MCF 10A (cell line): ENCODE data around the gene SSH2. TPM values are rescaled to one million over a fixed set of nuclear protein-coding genes. Genes with fewer than 3 reads are reported as not detected.
A peak's percentile ranks its signal among the peaks of the same experiment; 100 is the strongest.

ENCODE experiments used
- BruUV-seq: library from RNA; stranded (reverse); fragments of 400-500 nt; replicated peaks from 2 replicates; lab custom pipeline; 2021; lab: Mats Ljungman, UMichigan
- CTCF ChIA-PET: fragments of 300-600 bp; sonication (Branson Sonifier 250); formaldehyde crosslinking; extraction: SDS; loops from one replicate; lab custom pipeline; 2021; ENCODE audit warnings: antibody characterized with exemption, inconsistent platforms; lab: Yijun Ruan, JAX
- POLR2A ChIA-PET: fragments of 300-600, 350-650 bp; sonication (Branson Sonifier 250); formaldehyde crosslinking; extraction: SDS; loops from one replicate; lab custom pipeline; 2020; ENCODE audit warnings: antibody characterized with exemption, inconsistent platforms; lab: Yijun Ruan, JAX
- DNase-seq: peaks from one replicate; pipeline ENCODE4 v3.0.0-alpha.2; 2018; ENCODE audit not compliant: unreplicated experiment
- H3K27ac Mint-ChIP-seq: one replicate; pipeline ENCODE4 v1.8.0; 2022; ENCODE audit warnings: mild to moderate bottlenecking, low read depth, mixed read lengths; ENCODE audit not compliant: unreplicated experiment
- H3K27me3 Mint-ChIP-seq: one replicate; pipeline ENCODE4 v1.8.0; 2022; ENCODE audit warnings: mixed read lengths; ENCODE audit not compliant: insufficient read depth, unreplicated experiment
- H3K36me3 Mint-ChIP-seq: one replicate; pipeline ENCODE4 v1.8.0; 2022; ENCODE audit warnings: mild to moderate bottlenecking, moderate library complexity, mixed read lengths; ENCODE audit not compliant: insufficient read depth, unreplicated experiment
- H3K4me1 Mint-ChIP-seq: one replicate; pipeline ENCODE4 v1.8.0; 2022; ENCODE audit warnings: mixed read lengths; ENCODE audit not compliant: insufficient read depth, unreplicated experiment
- H3K4me3 Mint-ChIP-seq: one replicate; pipeline ENCODE4 v1.8.0; 2022; ENCODE audit warnings: mild to moderate bottlenecking, moderate library complexity, mixed read lengths; ENCODE audit not compliant: unreplicated experiment
- H3K9me3 Mint-ChIP-seq: one replicate; pipeline ENCODE4 v1.8.0; 2022; ENCODE audit warnings: mixed read lengths; ENCODE audit not compliant: unreplicated experiment
- CTCF ChIP-seq: fragments of 200-600 bp; IDR thresholded peaks from one replicate; pipeline ENCODE4 v1.8.0; 2022; ENCODE audit warnings: antibody characterized with exemption, mild to moderate bottlenecking; ENCODE audit not compliant: unreplicated experiment
- intact Hi-C: fragments of 100-400 bp; cut with micrococcal nuclease; formaldehyde crosslinking; loops from 2 replicates; pipeline ENCODE4 v1.14.1; 2022
- total RNA-seq: library from RNA; stranded (reverse); gene quantifications from 2 replicates; pipeline ENCODE4 v1.2.3, GENCODE V29; 2022

SSH2 gene
- total RNA-seq, 1 experiment from 2014 or later, result 21.9 TPM

- intact Hi-C loops, result no loop called here
- Mint-ChIP-seq H3K4me3 (no peak overlapping the region), H3K27me3 (no peaks in the 10 kb centered on the region), H3K4me1 (peaks cover 16% of the 10 kb centered on the region), H3K36me3 (no peaks in the 10 kb centered on the region), H3K27ac (no peak overlapping the region), H3K9me3 (no peaks in the 10 kb centered on the region)
- no TSS peak for BruUV-seq
- ChIA-PET CTCF (interaction anchor here (0.9 to 1.4 kb wide), 4 partner anchors 12 to 167 kb away, joined by 3 to 7 read pairs (median 4); no protein-coding TSS in a partner anchor), POLR2A (interaction anchor here (1.1 to 1.2 kb wide), 2 partner anchors 119 to 125 kb away, joined by 4 read pairs; no protein-coding TSS in a partner anchor)
- no peak for DNase-seq
- no peak for TF ChIP-seq CTCF
Measured at GRCh38 chr17:29764217-29764616, 165.8 kb downstream of the SSH2 start.

GRCh38 chr17:29763273-29763672 lies 166.8 kb downstream of the SSH2 start:
- peaks cover 16% of the 10 kb centered on the region for H3K4me1 Mint-ChIP-seq
- no peak for DNase-seq
- BruUV-seq, result no TSS peak
- no peaks in the 10 kb centered on the region for H3K9me3 Mint-ChIP-seq
- H3K27ac Mint-ChIP-seq, result peak overlapping the region; percentile 49
- no peak for TF ChIP-seq CTCF
- intact Hi-C loops, result no loop called here
- no peaks in the 10 kb centered on the region for H3K36me3 Mint-ChIP-seq
- CTCF ChIA-PET, result interaction anchor here (1.4 kb wide), 2 partner anchors 143 to 168 kb away, joined by 3 to 4 read pairs; no protein-coding TSS in a partner anchor
- no peaks in the 10 kb centered on the region for H3K27me3 Mint-ChIP-seq
- POLR2A ChIA-PET, result interaction anchor here (1.2 to 2.2 kb wide), 3 partner anchors 13 to 124 kb away, joined by 4 to 9 read pairs (median 5); no protein-coding TSS in a partner anchor
- no peak overlapping the region for H3K4me3 Mint-ChIP-seq

GRCh38 chr17:29761040-29761761 lies 168.8 kb downstream of the SSH2 start:
- H3K9me3 Mint-ChIP-seq, result no peaks in the 10 kb centered on the region
- no peaks in the 10 kb centered on the region for H3K27me3 Mint-ChIP-seq
- peaks cover 8% of the 10 kb centered on the region for H3K36me3 Mint-ChIP-seq
- peaks cover 16% of the 10 kb centered on the region for H3K4me1 Mint-ChIP-seq
- CTCF ChIA-PET, result interaction anchor here (0.6 to 2.4 kb wide), 8 partner anchors 14 to 169 kb away, joined by 3 to 9 read pairs (median 4); no protein-coding TSS in a partner anchor
- POLR2A ChIA-PET, result interaction anchor here (0.6 to 2.4 kb wide), 21 partner anchors 10 to 173 kb away, joined by 3 to 17 read pairs (median 4); partner anchors contain the start of gene SSH2
- intact Hi-C loops, result loop anchor here (1.0 to 2.0 kb wide), 2 partner anchors 68 to 122 kb away; no protein-coding TSS in a partner anchor
- peak; percentile 86 for DNase-seq
- peak overlapping the region; percentile 89 for H3K4me3 Mint-ChIP-seq
- no peak for TF ChIP-seq CTCF
- no TSS peak for BruUV-seq
- H3K27ac Mint-ChIP-seq, result peak overlapping the region; percentile 3
